ENCODE results near the gene EVC2. TPM values are rescaled to one million over a fixed set of nuclear protein-coding genes. Genes with fewer than 3 reads are reported as not detected.
"Not testable (repeated sequence)": the region's sequence is repeated elsewhere in the genome, so short reads cannot be mapped to it uniquely, and the experiment has no call there.

The EVC2 gene
- polyA plus RNA-seq, 1 donor from 2014 or later: 0.27 TPM

DNA sequence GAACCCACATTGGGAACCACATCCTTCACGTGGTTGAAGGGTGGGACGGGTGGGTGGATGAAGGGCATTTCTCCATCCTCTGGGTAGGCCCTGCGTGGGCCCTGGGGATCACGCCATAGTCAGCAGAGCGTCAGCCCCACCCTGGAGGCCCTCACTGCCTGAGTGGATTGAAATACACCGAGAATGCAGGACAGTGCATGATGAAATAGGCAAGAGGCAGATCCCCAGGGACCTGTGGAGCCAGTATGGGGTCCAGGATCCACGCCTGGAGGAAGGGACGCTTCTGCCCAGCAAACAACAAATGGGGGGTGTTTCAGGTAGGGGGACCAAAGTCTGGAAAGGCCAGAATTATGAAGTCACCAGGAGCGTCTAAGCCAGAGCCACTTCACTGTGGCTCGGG is 22.1 kb upstream of the EVC2 start:
- no peaks in the 10 kb centered on the region for H3K27me3 ChIP-seq (ENCODE audit: insufficient read depth, low read depth, low read length)
- no peaks in the 10 kb centered on the region for H3F3A ChIP-seq (ENCODE audit: insufficient read depth, low read length, poor library complexity, severe bottlenecking)
- no peak overlapping the region for H2AFZ ChIP-seq (ENCODE audit: low read depth, low read length)
- H3K79me2 ChIP-seq (replicated peaks; ENCODE audit: insufficient read depth, low read length): no peaks in the 10 kb centered on the region
- H4K20me1 ChIP-seq (ENCODE audit: insufficient read depth): no peaks in the 10 kb centered on the region
- H3K4me3 ChIP-seq (ENCODE audit: low read length): no peak overlapping the region
- H3K27ac ChIP-seq (ENCODE audit: low read length): no peak overlapping the region
- TF ChIP-seq RAD21 (conservative IDR thresholded peaks at IDR 0.05) (no peak), SMC3 (conservative IDR thresholded peaks at IDR 0.05; ENCODE audit: poor library complexity) (no peak), TAF1 (IDR thresholded peaks at IDR 0.05; ENCODE audit: low read depth) (no peak), EZH2 (IDR thresholded peaks at IDR 0.05; ENCODE audit: borderline replicate concordance, insufficient read depth, low read length, poor library complexity, severe bottlenecking) (no peak), MXI1 (conservative IDR thresholded peaks at IDR 0.05; ENCODE audit: poor library complexity, severe bottlenecking) (no peak), POLR2AphosphoS5 (IDR thresholded peaks at IDR 0.05) (no peak), EP300 (conservative IDR thresholded peaks at IDR 0.05; ENCODE audit: poor library complexity, severe bottlenecking) (no peak)
- TF ChIP-seq, protein P1, sequence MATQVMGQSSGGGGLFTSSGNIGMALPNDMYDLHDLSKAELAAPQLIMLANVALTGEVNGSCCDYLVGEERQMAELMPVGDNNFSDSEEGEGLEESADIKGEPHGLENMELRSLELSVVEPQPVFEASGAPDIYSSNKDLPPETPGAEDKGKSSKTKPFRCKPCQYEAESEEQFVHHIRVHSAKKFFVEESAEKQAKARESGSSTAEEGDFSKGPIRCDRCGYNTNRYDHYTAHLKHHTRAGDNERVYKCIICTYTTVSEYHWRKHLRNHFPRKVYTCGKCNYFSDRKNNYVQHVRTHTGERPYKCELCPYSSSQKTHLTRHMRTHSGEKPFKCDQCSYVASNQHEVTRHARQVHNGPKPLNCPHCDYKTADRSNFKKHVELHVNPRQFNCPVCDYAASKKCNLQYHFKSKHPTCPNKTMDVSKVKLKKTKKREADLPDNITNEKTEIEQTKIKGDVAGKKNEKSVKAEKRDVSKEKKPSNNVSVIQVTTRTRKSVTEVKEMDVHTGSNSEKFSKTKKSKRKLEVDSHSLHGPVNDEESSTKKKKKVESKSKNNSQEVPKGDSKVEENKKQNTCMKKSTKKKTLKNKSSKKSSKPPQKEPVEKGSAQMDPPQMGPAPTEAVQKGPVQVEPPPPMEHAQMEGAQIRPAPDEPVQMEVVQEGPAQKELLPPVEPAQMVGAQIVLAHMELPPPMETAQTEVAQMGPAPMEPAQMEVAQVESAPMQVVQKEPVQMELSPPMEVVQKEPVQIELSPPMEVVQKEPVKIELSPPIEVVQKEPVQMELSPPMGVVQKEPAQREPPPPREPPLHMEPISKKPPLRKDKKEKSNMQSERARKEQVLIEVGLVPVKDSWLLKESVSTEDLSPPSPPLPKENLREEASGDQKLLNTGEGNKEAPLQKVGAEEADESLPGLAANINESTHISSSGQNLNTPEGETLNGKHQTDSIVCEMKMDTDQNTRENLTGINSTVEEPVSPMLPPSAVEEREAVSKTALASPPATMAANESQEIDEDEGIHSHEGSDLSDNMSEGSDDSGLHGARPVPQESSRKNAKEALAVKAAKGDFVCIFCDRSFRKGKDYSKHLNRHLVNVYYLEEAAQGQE (IDR thresholded peaks at IDR 0.05; ENCODE audit: borderline replicate concordance): no peak
- TF ChIP-seq, protein P2, sequence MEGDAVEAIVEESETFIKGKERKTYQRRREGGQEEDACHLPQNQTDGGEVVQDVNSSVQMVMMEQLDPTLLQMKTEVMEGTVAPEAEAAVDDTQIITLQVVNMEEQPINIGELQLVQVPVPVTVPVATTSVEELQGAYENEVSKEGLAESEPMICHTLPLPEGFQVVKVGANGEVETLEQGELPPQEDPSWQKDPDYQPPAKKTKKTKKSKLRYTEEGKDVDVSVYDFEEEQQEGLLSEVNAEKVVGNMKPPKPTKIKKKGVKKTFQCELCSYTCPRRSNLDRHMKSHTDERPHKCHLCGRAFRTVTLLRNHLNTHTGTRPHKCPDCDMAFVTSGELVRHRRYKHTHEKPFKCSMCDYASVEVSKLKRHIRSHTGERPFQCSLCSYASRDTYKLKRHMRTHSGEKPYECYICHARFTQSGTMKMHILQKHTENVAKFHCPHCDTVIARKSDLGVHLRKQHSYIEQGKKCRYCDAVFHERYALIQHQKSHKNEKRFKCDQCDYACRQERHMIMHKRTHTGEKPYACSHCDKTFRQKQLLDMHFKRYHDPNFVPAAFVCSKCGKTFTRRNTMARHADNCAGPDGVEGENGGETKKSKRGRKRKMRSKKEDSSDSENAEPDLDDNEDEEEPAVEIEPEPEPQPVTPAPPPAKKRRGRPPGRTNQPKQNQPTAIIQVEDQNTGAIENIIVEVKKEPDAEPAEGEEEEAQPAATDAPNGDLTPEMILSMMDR (IDR thresholded peaks at IDR 0.05; ENCODE audit: poor library complexity, severe bottlenecking): no peak
- H3K9me3 ChIP-seq (ENCODE audit: low read length): no peaks in the 10 kb centered on the region
- no peaks in the 10 kb centered on the region for H3K36me3 ChIP-seq (ENCODE audit: insufficient read depth, low read length)
- H3K9me2 ChIP-seq (ENCODE audit: insufficient read depth, low read length): no peaks in the 10 kb centered on the region
- H3K9ac ChIP-seq (ENCODE audit: low read length): no peak overlapping the region
- H3K4me2 ChIP-seq (ENCODE audit: low read length): no peak overlapping the region

DNA sequence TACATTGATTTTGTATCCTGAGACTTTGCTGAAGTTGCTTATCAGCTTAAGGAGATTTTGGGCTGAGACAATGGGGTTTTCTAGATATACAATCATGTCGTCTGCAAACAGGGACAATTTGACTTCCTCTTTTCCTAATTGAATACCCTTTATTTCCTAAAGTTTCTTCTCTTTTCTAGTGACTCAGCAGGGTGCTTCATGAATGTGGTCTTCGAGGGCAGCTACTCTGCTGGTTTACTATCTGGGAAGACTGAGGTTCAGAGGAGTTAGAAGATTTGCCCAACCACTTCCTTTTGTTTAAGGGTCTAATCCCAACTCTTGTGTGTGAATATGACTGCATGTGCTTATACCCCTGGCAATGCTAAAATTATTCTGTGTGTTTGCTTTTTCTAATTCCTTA is 20.1 kb upstream of the EVC2 start:
- H3K4me2 ChIP-seq (ENCODE audit: low read length); H3K36me3 ChIP-seq (ENCODE audit: insufficient read depth, low read length); H3K27ac ChIP-seq (ENCODE audit: low read length); H3K9me2 ChIP-seq (ENCODE audit: insufficient read depth, low read length); H3F3A ChIP-seq (ENCODE audit: insufficient read depth, low read length, poor library complexity, severe bottlenecking); H4K20me1 ChIP-seq (ENCODE audit: insufficient read depth); H3K4me3 ChIP-seq (ENCODE audit: low read length); H3K27me3 ChIP-seq (ENCODE audit: insufficient read depth, low read depth, low read length); H2AFZ ChIP-seq (ENCODE audit: low read depth, low read length); H3K79me2 ChIP-seq (replicated peaks; ENCODE audit: insufficient read depth, low read length); H3K9ac ChIP-seq (ENCODE audit: low read length); H3K9me3 ChIP-seq (ENCODE audit: low read length): not testable (repeated sequence)

DNA sequence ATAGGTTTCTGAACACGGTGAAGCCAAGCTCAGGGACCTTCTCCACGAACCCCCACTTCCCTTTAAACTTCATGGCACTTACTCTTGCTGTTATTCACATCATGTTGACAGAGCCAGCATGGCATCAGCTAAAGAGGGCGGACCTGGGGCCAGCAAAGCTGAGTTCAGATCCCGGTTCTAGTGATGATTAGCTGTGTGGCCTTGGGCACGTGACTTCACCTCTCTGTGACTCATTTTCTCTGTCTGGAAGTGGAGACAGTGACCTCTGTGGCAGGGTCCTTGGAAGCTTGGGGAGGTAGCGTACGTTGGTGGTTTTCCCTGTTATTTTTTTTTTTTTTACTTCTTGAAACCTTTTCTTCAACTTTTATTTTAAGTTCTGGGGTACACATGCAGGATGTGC is 16.0 kb upstream of the EVC2 start:
- Histone ChIP-seq H3K4me2 (ENCODE audit: low read length) (no peak overlapping the region), H3K79me2 (replicated peaks; ENCODE audit: insufficient read depth, low read length) (no peaks in the 10 kb centered on the region), H2AFZ (ENCODE audit: low read depth, low read length) (no peak overlapping the region), H3K27me3 (ENCODE audit: insufficient read depth, low read depth, low read length) (no peaks in the 10 kb centered on the region), H3K9me2 (ENCODE audit: insufficient read depth, low read length) (no peaks in the 10 kb centered on the region), H3K4me3 (ENCODE audit: low read length) (no peak overlapping the region), H3F3A (ENCODE audit: insufficient read depth, low read length, poor library complexity, severe bottlenecking) (no peaks in the 10 kb centered on the region), H3K9me3 (ENCODE audit: low read length) (no peaks in the 10 kb centered on the region), H3K9ac (ENCODE audit: low read length) (no peak overlapping the region), H3K36me3 (ENCODE audit: insufficient read depth, low read length) (no peaks in the 10 kb centered on the region), H3K27ac (ENCODE audit: low read length) (no peak overlapping the region), H4K20me1 (ENCODE audit: insufficient read depth) (no peaks in the 10 kb centered on the region)
- no peak for TF ChIP-seq POLR2AphosphoS5 (IDR thresholded peaks at IDR 0.05)
- no peak for TF ChIP-seq EP300 (conservative IDR thresholded peaks at IDR 0.05; ENCODE audit: poor library complexity, severe bottlenecking)
- TF ChIP-seq MXI1 (conservative IDR thresholded peaks at IDR 0.05; ENCODE audit: poor library complexity, severe bottlenecking): no peak
- TF ChIP-seq TAF1 (IDR thresholded peaks at IDR 0.05; ENCODE audit: low read depth): no peak
- TF ChIP-seq, protein P1 (IDR thresholded peaks at IDR 0.05; ENCODE audit: borderline replicate concordance): no peak
- TF ChIP-seq, protein P2 (IDR thresholded peaks at IDR 0.05; ENCODE audit: poor library complexity, severe bottlenecking): no peak
- TF ChIP-seq SMC3 (conservative IDR thresholded peaks at IDR 0.05; ENCODE audit: poor library complexity): no peak
- TF ChIP-seq EZH2 (IDR thresholded peaks at IDR 0.05; ENCODE audit: borderline replicate concordance, insufficient read depth, low read length, poor library complexity, severe bottlenecking): no peak
- no peak for TF ChIP-seq RAD21 (conservative IDR thresholded peaks at IDR 0.05)
